GM13977 (cell line): ENCODE measurements around the gene MYH14.

Source experiments
- DNase-seq: peaks from one replicate; pipeline ENCODE4 v3.0.0; 2012; ENCODE audit warnings: low spot score
- CTCF ChIP-seq: IDR thresholded peaks from 2 replicates; pipeline ENCODE4 v1.5.1; 2012; ENCODE audit warnings: mild to moderate bottlenecking, control low read depth; ENCODE audit not compliant: insufficient read depth; ENCODE audit errors: extremely low read depth, missing control alignments
- in situ Hi-C: fragments of 300-500 bp; cut with MboI; formaldehyde crosslinking; loops from one replicate; pipeline ENCODE4 v1.12.0; 2022; ENCODE audit warnings: low sequenced_read_pairs, low pct_unique_long_range_greater_than_20kb, mixed read lengths, inconsistent platforms; ENCODE audit not compliant: unreplicated experiment

The MYH14 gene

GRCh38 chr19:50285833-50286232 lies 82.4 kb downstream of the MYH14 start:
- DNase-seq = no peak
- TF ChIP-seq CTCF = no peak
- in situ Hi-C loops = no loop called here

DNA sequence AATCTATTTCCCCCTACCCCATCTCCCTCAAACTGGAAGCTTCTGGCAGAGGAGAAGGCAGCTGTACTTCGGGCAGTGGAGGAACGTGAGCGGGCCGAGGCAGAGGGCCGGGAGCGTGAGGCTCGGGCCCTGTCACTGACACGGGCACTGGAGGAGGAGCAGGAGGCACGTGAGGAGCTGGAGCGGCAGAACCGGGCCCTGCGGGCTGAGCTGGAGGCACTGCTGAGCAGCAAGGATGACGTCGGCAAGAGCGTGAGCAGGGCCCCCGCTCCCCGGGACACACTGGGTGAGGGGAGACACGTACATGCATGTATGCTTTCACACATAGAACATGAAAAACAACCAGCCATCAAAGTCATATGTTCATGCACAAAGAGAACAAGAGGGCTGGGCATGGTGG lies 83.0 kb downstream of the MYH14 start:
- no peak for DNase-seq
- in situ Hi-C loops = no loop called here
- no peak for TF ChIP-seq CTCF

GRCh38 chr19:50287331-50287730 lies 83.9 kb downstream of the MYH14 start:
- no peak for DNase-seq
- TF ChIP-seq CTCF = no peak
- in situ Hi-C loops = no loop called here

GRCh38 chr19:50288954-50289353 lies 85.5 kb downstream of the MYH14 start:
- TF ChIP-seq CTCF = no peak
- in situ Hi-C loops = no loop called here
- no peak for DNase-seq

- no peak for DNase-seq
- in situ Hi-C loops = no loop called here
- TF ChIP-seq CTCF = no peak
Measured at GRCh38 chr19:50290011-50290410, 86.6 kb downstream of the MYH14 start.

- in situ Hi-C loops = no loop called here
- no peak for TF ChIP-seq CTCF
- DNase-seq = no peak
Measured at GRCh38 chr19:50290775-50291174, 87.4 kb downstream of the MYH14 start.

GRCh38 chr19:50292216-50292827 lies 88.9 kb downstream of the MYH14 start:
- in situ Hi-C loops = no loop called here
- TF ChIP-seq CTCF = no peak
- no peak for DNase-seq
